WTC11 (cell line): ENCODE results near the gene ASB8. TPM values are rescaled to one million over a fixed set of nuclear protein-coding genes. Genes with fewer than 3 reads are reported as not detected.

ENCODE experiments used
- ATAC-seq: fragments of 200-7000 bp; cut with Tn5 transposase; 2 replicates; pipeline ENCODE4 v1.10.0; 2021; ENCODE audit warnings: mild to moderate bottlenecking, moderate library complexity
- CTCF ChIA-PET: fragments of 300-600 bp; sonication (Branson Sonifier 250); formaldehyde crosslinking; loops from one replicate; lab custom pipeline; 2021; ENCODE audit warnings: antibody characterized with exemption; lab: Charles Lee
- POLR2A ChIA-PET: fragments of 350-600 bp; sonication (Branson Sonifier 250); formaldehyde crosslinking; loops from one replicate; lab custom pipeline; 2021; ENCODE audit warnings: antibody characterized with exemption; lab: Charles Lee
- DNase-seq: peaks from one replicate; pipeline ENCODE4 v3.0.0; 2021; ENCODE audit warnings: low spot score
- H3K27ac Mint-ChIP-seq: 2 replicates; pipeline ENCODE4 v1.8.0; 2021; ENCODE audit warnings: mixed read lengths
- H3K27me3 Mint-ChIP-seq: 2 replicates; pipeline ENCODE4 v1.8.0; 2021; ENCODE audit warnings: low read depth, mild to moderate bottlenecking, moderate library complexity, mixed read lengths
- H3K36me3 Mint-ChIP-seq: 2 replicates; pipeline ENCODE4 v1.8.0; 2021; ENCODE audit warnings: mixed read lengths
- H3K4me1 Mint-ChIP-seq: 2 replicates; pipeline ENCODE4 v1.8.0; 2022; ENCODE audit warnings: mixed read lengths
- H3K4me3 Mint-ChIP-seq: 2 replicates; pipeline ENCODE4 v1.8.0; 2021; ENCODE audit warnings: mild to moderate bottlenecking, moderate library complexity, mixed read lengths
- H3K9me3 Mint-ChIP-seq: 2 replicates; pipeline ENCODE4 v1.8.0; 2021; ENCODE audit warnings: mixed read lengths
- AFF4 ChIP-seq: sonication (generic); formaldehyde crosslinking; IDR thresholded peaks from 2 replicates; pipeline ENCODE4 v1.8.1; 2023; ENCODE audit warnings: mild to moderate bottlenecking, missing genetic modification reagents, borderline replicate concordance
- AR ChIP-seq: fragments of 250-450 bp; sonication (Bioruptor Pico); IDR thresholded peaks from 2 replicates; pipeline ENCODE4 v1.9.0; 2021; ENCODE audit warnings: mild to moderate bottlenecking
- CBFB ChIP-seq: sonication (generic); formaldehyde crosslinking; IDR thresholded peaks from 2 replicates; pipeline ENCODE4 v1.8.1; 2022; ENCODE audit warnings: mild to moderate bottlenecking, low read depth, missing genetic modification reagents
- CDX4 ChIP-seq: fragments of 250-450 bp; sonication (Bioruptor Pico); IDR thresholded peaks from 2 replicates; pipeline ENCODE4 v1.9.0; 2021; ENCODE audit warnings: moderate library complexity, mild to moderate bottlenecking, inconsistent platforms, borderline replicate concordance
- CREM ChIP-seq: sonication (generic); formaldehyde crosslinking; IDR thresholded peaks from 2 replicates; pipeline ENCODE4 v1.8.1; 2022; ENCODE audit warnings: mild to moderate bottlenecking, missing genetic modification reagents, moderate library complexity
- E2F1 ChIP-seq: sonication (generic); formaldehyde crosslinking; IDR thresholded peaks from 2 replicates; pipeline ENCODE4 v1.8.0; 2022; ENCODE audit warnings: mild to moderate bottlenecking, missing genetic modification reagents
- EMX1 ChIP-seq: fragments of 250-450 bp; sonication (Bioruptor Pico); IDR thresholded peaks from 2 replicates; pipeline ENCODE4 v1.8.0; 2021; ENCODE audit warnings: mild to moderate bottlenecking
- ETV6 ChIP-seq: sonication (generic); formaldehyde crosslinking; IDR thresholded peaks from 2 replicates; pipeline ENCODE4 v1.8.1; 2022; ENCODE audit warnings: mild to moderate bottlenecking, missing genetic modification reagents
- GRHL2 ChIP-seq: fragments of 250-450 bp; sonication (Bioruptor Pico); IDR thresholded peaks from 2 replicates; pipeline ENCODE4 v1.8.0; 2022; ENCODE audit warnings: mild to moderate bottlenecking, moderate library complexity; ENCODE audit not compliant: insufficient replicate concordance, severe bottlenecking
- NFE2L1 ChIP-seq: sonication (generic); formaldehyde crosslinking; IDR thresholded peaks from 2 replicates; pipeline ENCODE4 v1.8.1; 2023; ENCODE audit warnings: missing genetic modification reagents
- RELA ChIP-seq: sonication (generic); formaldehyde crosslinking; IDR thresholded peaks from 2 replicates; pipeline ENCODE4 v1.8.1; 2022; ENCODE audit warnings: missing genetic modification reagents, mild to moderate bottlenecking, borderline replicate concordance
- SMAD3 ChIP-seq: sonication (generic); formaldehyde crosslinking; IDR thresholded peaks from 2 replicates; pipeline ENCODE4 v1.8.0; 2022; ENCODE audit warnings: missing genetic modification reagents, mild to moderate bottlenecking, borderline replicate concordance
- TEAD4 ChIP-seq: sonication (generic); formaldehyde crosslinking; IDR thresholded peaks from 2 replicates; pipeline ENCODE4 v1.8.0; 2022; ENCODE audit warnings: mild to moderate bottlenecking, missing genetic modification reagents
- ZBTB43 ChIP-seq: sonication (generic); formaldehyde crosslinking; IDR thresholded peaks from 2 replicates; pipeline ENCODE4 v1.8.1; 2023; ENCODE audit warnings: mild to moderate bottlenecking, missing genetic modification reagents
- ZMAT4 ChIP-seq: fragments of 250-450 bp; sonication (Bioruptor Pico); IDR thresholded peaks from 2 replicates; pipeline ENCODE4 v1.9.0; 2021; ENCODE audit warnings: mild to moderate bottlenecking
- ZNF281 ChIP-seq: sonication (generic); formaldehyde crosslinking; IDR thresholded peaks from 2 replicates; pipeline ENCODE4 v1.8.0; 2023; ENCODE audit warnings: mild to moderate bottlenecking, missing genetic modification reagents
- ZNF423 ChIP-seq: fragments of 250-450 bp; sonication (Bioruptor Pico); IDR thresholded peaks from 2 replicates; pipeline ENCODE4 v2.1.2; 2022; ENCODE audit warnings: mild to moderate bottlenecking, moderate library complexity
- ZNF532 ChIP-seq: fragments of 250-450 bp; sonication (Bioruptor Pico); IDR thresholded peaks from 2 replicates; pipeline ENCODE4 v1.9.0; 2021; ENCODE audit warnings: mild to moderate bottlenecking, borderline replicate concordance
- total RNA-seq: library from RNA; stranded (reverse); gene quantifications from 3 replicates; pipeline ENCODE4 v1.2.3, GENCODE V29; 2021

The ASB8 gene
- total RNA-seq, 1 experiment from 2014 or later: 7.4 TPM

GRCh38 chr12:48145981-48146380, 11.3 kb downstream of the ASB8 start (continued):
- TF ChIP-seq ZNF281 (CRISPR knock-in tag) (no peak), GRHL2 (CRISPR knock-in tag) (no peak), SMAD3 (CRISPR knock-in tag) (no peak), ZNF532 (CRISPR knock-in tag) (no peak), NFE2L1 (CRISPR knock-in tag) (no peak), RELA (CRISPR knock-in tag) (no peak), AFF4 (CRISPR knock-in tag) (no peak), ZNF423 (CRISPR knock-in tag) (no peak), ZBTB43 (CRISPR knock-in tag) (no peak), ETV6 (CRISPR knock-in tag) (no peak), CREM (CRISPR knock-in tag) (no peak), E2F1 (CRISPR knock-in tag) (no peak)

- peak overlapping the region; percentile 95 for H3K27ac Mint-ChIP-seq
- no peaks in the 10 kb centered on the region for H3K9me3 Mint-ChIP-seq
- no peaks in the 10 kb centered on the region for H3K27me3 Mint-ChIP-seq
- peak; percentile 31; the same call in 1 of the 2 replicates for ATAC-seq
- peaks cover 42% of the 10 kb centered on the region for H3K4me1 Mint-ChIP-seq
- peak overlapping the region; percentile 29 for H3K4me3 Mint-ChIP-seq
- DNase-seq: no peak
- POLR2A ChIA-PET: interaction anchor here (1.6 kb wide), 1 partner anchor 13 kb away, joined by 5 read pairs; no protein-coding TSS in a partner anchor
- CTCF ChIA-PET: interaction anchor here (0.9 to 2.5 kb wide), 2 partner anchors 14 to 400 kb away, joined by 3 to 21 read pairs; partner anchors contain the start of gene ASB8
- peaks cover 76% of the 10 kb centered on the region for H3K36me3 Mint-ChIP-seq
- TF ChIP-seq AR (no peak), CBFB (CRISPR knock-in tag) (no peak), EMX1 (CRISPR knock-in tag) (no peak), CDX4 (CRISPR knock-in tag) (no peak), TEAD4 (CRISPR knock-in tag) (no peak), ZMAT4 (CRISPR knock-in tag) (no peak), CREM (CRISPR knock-in tag) (no peak)
Observed at GRCh38 chr12:48143898-48144297, 13.4 kb downstream of the ASB8 start.
